Right renal pelvis (tissue), 4 donors: ENCODE results near the gene POLL. TPM values are rescaled to one million over a fixed set of nuclear protein-coding genes. Genes with fewer than 3 reads are reported as not detected.

Source experiments
- DNase-seq, 4 donors: peaks; one replicate each; pipeline ENCODE4 v3.0.0-alpha.2; 2013; ENCODE audit warnings: low read depth in 4 of 4, low spot score in 3 of 4, missing footprints in 1 of 4
- polyA plus RNA-seq, 4 donors: library from polyadenylated mRNA; unstranded; fragments of 120-200 nt; gene quantifications; one replicate each; pipeline ENCODE4 v1.2.1, GENCODE V29; 2013; ENCODE audit not compliant: insufficient read length in 4 of 4

Gene POLL
- polyA plus RNA-seq, 4 donors: 29.7 to 34.5 (median 33.6) TPM

- no peak for DNase-seq
Observed at GRCh38 chr10:101562231-101562630, 25.8 kb downstream of the POLL start.

- no peak for DNase-seq
Observed at GRCh38 chr10:101561068-101561915, 26.8 kb downstream of the POLL start.

GRCh38 chr10:101560298-101561067 is 27.6 kb downstream of the POLL start:
- DNase-seq: no peak

- DNase-seq: no peak
Observed at GRCh38 chr10:101559596-101560297, 28.3 kb downstream of the POLL start.

GRCh38 chr10:101558671-101559595 is 29.1 kb downstream of the POLL start:
- no peak for DNase-seq

- no peak for DNase-seq
Observed at GRCh38 chr10:101558204-101558603, 29.9 kb downstream of the POLL start.

GRCh38 chr10:101557541-101557940 is 30.5 kb downstream of the POLL start:
- no peak for DNase-seq

GRCh38 chr10:101552442-101552841 is 35.6 kb downstream of the POLL start:
- no peak for DNase-seq

- DNase-seq: no peak
Observed at GRCh38 chr10:101550965-101551364, 37.1 kb downstream of the POLL start.

GRCh38 chr10:101545898-101546297 is 42.2 kb downstream of the POLL start:
- DNase-seq: no peak

GRCh38 chr10:101538446-101538845 is 49.6 kb downstream of the POLL start:
- DNase-seq: no peak

GRCh38 chr10:101536800-101537199 is 51.3 kb downstream of the POLL start:
- no peak for DNase-seq

- no peak for DNase-seq
Observed at GRCh38 chr10:101535949-101536348, 52.1 kb downstream of the POLL start.

- no peak for DNase-seq
Observed at GRCh38 chr10:101529725-101530553, 58.1 kb downstream of the POLL start.

GRCh38 chr10:101529207-101529606 is 58.9 kb downstream of the POLL start:
- no peak for DNase-seq
